HG03196 (cell line): ENCODE measurements around the gene CCND3.

ENCODE experiments used
- ATAC-seq: cut with Tn5 transposase; IDR thresholded peaks from one replicate; pipeline ENCODE4 v1.9.1; 2021; ENCODE audit not compliant: unreplicated experiment

Gene CCND3

DNA sequence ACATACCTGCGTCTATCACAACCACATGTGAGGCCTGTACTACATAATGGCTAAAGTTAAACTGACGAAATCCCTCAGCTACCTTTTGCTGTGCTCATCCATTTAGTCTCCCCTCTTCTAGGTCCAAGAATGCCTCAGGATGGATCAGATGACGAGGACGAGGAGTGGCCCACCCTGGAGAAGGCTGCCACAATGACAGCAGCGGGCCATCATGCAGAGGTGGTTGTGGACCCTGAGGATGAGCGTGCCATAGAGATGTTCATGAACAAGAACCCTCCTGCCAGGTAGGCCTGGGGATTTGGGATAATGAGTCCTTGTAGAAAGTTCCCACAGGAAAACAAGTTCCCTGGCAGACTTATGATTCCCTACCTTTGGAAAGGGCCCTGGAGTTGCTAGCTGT lies 14.4 kb downstream of the CCND3 start:
- no peak for ATAC-seq

- ATAC-seq = no peak
Measured at GRCh38 chr6:41922154-41922553, 19.5 kb downstream of the CCND3 start.

DNA sequence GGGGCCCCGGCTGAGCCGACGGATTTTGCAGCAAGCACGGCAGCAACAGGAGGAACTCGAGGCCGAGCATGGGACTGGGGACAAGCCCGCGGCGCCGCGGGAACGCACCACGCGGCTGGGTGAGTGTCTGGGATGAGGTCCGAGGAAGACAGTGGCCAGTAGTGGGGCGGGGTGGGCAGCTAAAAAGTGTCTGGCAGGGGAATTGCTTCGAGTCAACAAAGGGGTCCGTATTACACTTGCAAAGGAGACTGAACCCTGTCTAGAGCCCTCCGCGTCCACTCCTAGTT lies 20.0 kb downstream of the CCND3 start:
- ATAC-seq = no peak

DNA sequence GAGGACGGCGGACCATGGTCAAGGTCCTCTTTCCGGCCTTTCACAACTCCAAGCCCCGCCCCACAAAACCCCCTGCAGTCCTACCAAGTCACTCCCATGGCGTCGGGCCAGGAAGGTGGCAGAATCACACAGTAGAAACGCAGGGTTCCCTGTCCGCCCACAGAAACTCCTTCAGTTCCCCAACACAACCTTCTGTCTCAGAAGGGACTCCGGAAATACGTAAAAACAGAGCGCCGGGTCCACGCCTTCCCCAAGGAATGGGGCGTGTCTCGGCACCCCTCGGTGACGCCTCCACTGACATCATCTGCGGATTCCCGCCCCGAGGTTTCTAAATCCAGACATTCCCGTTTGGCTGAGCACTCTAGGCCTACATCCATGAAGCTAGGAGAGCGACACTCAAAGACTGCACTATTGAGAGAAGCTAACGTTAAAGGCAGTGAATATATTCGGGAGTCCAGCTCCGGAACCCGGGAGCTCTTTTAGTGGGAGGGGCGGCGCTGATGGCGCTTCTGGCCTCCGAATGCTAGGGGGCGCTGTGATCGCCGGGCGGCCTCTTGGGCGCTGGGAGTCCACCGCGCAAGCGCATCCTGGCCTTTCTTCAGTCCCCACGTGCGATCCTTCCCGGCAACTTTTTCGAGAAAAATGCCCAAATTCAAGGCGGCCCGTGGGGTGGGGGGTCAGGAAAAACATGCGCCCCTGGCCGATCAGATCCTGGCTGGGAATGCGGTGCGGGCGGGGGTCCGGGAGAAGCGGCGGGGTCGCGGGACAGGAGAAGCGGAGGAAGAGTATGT lies 20.5 kb downstream of the CCND3 start, which contains the start of the genes BYSL and MED20:
Gene BYSL (plus strand): TSS at position 579 of the 791 bp plus-strand sequence. CDS start 64 bp downstream, at position 643.
Gene MED20 (minus strand): TSS at position 219 of the 791 bp plus-strand sequence. CDS start 121 bp downstream, at position 98.
- peak; percentile 87 for ATAC-seq

GRCh38 chr6:41917528-41917927 lies 24.1 kb downstream of the CCND3 start:
- ATAC-seq = no peak

DNA sequence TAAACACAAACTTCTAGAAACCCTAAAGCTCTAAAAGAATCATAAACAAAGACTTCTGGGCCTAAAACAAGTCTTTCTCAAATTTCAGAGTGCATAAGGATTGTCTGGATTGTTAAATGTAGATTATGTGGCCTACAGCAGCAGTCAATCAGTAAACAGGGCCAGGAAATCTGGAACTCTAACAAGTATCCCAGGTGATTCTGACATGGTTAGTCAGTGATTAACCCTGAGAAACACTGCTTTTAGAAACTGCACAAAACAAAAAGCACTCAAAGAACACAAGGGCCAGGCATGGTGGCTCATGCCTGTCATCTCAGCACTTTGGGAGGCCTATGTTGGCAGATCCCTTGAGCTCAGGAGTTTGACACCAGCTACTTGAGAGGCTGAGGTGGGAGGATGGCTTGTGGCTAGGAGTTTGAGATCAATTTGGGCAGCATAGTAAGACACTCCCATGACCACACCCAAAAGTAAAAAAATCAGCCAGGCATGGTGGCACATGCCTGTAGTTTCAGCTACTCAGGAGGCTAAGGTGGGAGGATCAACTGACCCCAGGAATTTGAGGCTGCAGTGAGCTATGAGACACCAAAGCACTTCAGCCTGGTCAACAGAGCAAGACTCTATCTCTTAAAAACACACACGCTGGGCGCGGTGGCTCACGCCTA lies 26.6 kb downstream of the CCND3 start:
- no peak for ATAC-seq

DNA sequence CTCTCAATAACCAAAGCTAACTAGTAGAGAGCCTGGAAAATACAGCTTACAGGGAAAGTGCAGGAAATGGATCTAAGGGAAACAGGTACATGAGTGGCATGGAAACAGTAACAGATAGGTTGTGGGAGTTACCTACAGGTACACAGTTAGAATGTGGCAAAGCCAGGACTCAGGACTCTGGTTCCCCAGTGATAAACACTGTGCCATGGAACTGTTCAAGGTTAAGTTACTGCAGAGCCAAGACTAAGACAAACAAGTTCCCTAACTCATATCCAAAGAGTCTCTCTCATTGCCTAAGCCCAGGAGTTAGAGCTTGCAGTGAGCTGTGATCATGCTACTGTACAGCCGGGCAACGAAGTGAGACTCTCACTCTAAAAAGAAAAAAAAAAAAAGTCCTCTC lies 27.3 kb downstream of the CCND3 start:
- no peak for ATAC-seq

- ATAC-seq = no peak
Measured at GRCh38 chr6:41909727-41910126, 31.9 kb downstream of the CCND3 start.

DNA sequence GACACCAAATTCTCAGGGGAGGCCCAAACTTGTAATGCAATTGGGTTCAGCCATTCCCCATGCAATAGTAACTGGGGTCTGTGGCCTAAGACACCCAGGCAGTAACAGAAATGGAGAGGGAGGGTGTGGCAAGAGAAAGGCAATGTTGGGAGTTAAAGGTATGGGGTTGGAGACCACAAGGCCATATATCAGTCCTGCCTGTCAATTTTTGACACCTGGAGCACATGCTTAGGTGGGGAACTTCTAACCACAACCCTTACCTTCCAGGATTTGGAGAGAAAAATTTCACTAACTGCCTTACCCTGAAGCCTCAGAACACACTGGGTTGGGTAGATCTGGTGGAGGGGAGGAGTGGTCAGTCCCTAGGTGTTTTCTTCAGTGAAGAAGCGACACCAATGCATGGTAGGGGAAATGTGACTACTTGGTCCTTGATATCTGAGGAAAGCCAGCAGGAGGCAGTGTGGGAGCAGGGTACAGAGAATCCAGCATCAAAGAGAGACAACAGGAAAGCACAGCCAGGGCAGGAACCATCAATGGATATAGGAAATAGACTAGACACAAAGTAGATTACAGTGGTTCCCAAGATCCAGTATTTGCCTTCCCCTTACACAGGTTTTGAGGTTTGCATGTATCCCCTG lies 39.6 kb downstream of the CCND3 start:
- no peak for ATAC-seq

DNA sequence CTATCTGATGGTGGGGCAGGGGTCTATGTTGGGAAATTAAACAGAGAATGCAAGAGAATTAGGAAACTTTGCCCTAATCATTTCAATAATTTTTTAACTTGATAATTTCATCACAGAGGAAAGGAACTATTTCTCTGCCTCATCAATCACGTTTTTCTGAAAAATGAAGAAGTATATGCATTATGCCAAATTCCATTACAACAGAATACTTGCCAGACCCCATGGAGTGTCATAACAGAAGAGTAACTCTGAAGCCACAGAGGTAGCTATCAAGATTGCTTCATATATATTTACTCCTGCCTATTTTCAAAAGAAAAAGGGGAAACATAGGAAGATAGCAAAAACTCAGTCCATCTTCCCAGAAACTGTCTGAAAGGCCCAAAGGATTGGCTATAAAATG lies 40.7 kb downstream of the CCND3 start:
- ATAC-seq = no peak

DNA sequence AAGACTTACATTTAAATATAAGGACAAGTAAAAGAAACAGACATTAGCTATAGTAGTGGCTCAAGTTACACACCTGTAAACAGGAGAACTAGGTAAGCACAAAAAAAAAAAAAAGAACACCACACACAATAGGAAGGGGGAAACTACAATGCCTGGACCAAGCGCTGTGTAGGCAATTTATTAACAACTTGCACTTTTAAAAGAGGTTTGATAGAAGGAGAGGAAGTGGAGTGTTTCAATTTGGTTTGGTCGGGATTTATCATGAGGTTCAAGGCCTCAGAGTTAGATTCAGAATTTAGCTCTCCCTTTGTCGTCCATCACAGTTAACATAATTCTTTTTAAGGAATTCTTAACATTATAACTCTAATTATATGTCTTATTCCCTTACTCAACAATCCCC lies 45.3 kb downstream of the CCND3 start:
- ATAC-seq = no peak

DNA sequence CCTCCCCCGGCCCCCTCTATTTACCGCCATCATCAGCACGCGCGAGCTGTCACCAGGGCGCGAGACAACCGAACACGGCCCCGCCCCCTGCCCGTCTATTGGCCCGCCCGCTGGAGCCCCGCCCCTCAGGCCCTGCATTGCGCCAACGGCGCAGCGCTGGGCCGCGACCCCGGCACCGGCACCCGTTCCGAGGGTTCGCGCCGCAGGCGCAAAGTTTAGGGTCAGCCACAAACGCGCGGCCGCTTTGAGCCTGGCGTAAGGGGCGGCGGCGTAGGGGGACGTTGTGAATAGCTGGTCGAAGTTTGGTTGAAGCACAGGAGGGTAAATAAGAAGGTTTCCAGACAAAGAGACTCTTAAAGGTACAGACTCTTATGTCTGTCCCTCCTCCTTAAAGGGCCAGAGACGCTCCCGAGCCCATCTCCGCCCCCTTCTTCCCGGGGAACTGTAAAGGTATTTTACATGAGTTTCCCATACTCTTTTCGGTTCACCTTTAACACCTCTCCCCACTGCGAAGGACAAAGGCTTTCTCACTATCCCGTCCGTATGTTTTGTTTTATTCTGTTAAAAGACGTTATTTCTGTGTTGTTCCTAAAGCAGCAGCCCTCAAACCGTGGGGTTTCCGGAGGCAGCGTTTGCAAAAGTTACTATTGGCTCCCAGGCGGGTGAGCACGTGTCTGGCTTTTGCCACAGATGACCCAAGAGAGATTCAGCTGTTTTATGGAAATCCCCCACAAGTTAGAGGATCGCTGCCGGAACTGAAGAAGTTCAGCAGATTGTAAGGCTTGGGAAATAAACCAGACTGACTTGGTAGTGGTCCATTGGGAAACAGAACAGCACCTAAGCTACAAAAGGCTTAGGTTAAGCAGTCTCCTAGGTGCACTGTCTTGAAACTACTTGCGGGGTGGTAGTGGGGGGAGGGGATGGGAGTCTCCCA lies 46.0 kb downstream of the CCND3 start, which contains the start of gene USP49:
Gene USP49 (minus strand): TSS at position 76 of the 934 bp plus-strand sequence. CDS start 88,392 bp downstream, outside the sequence.
- peak; percentile 66 for ATAC-seq

DNA sequence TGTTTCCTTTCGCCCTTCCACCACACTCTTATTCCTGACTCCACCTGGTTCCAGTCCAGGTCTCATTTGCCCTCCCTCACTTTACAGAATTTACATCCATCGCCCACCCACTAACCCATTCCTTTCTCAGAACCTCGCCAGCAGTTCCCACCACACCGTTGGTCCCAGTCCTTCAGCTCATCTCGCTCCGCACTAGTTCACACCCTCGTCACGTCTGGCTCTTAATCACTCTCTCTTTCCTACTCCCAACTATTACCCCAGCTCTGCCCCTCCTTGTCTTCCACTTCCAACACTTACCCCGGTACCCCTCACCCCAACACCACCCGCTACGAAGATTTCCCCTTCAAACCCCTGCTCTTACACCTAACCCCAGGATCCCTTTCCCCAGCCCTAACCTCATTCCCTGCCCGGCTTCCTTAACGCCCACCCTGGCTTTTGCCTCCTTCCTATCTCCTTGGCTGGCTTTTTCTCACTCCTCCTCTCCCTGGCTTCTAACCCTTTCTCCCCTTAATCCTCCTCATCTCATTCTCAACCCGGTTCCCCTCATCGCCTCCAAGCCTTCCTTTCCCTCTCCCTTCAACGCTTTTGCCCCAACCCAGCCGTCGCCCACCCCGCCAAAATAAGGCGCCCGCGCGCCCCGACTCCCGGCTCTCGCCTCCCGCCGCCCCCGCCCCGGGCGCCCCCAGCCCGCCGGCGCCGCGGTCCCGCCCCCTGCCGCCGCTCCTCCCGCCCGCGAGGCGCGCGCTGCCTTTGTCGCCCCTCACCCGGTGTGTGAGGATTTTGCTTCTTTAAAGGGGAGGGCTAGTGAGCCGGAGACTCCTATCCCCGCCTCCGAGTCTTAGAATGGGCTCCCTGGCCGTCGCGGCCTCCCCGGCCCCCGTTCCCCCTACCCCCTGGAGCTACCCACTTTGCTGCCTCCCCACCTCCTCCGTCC lies 47.0 kb downstream of the CCND3 start:
- peak; percentile 32 for ATAC-seq

DNA sequence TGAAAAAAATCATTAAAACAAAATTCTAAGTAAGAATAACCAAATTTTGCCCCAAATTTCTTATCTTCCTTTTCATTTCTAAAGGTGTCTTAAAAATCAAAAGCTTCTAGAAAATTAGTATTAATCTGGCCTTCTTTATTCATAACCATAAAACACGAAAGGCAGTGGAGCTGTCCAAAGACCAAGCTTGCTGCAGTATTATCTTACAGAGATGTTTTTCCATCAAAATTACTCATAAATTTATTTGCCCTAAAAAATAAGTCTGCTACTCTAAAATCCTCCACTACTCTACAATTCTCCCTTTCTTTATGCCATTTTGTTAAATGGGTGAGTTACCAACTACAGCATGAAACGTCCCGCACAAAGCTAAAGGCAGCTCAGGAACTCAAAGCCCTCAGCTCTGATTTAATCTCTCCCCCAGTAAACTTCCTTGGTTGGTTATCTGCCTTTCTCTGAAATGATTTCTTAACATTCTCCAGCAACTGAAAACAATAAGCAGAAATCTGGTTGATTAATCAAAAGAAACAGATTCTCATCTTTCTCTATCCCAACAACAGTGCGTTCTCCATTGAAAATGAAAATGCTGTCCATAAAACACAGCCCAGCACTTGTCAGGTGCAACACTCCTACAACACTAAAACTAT lies 48.6 kb downstream of the CCND3 start:
- ATAC-seq = no peak

DNA sequence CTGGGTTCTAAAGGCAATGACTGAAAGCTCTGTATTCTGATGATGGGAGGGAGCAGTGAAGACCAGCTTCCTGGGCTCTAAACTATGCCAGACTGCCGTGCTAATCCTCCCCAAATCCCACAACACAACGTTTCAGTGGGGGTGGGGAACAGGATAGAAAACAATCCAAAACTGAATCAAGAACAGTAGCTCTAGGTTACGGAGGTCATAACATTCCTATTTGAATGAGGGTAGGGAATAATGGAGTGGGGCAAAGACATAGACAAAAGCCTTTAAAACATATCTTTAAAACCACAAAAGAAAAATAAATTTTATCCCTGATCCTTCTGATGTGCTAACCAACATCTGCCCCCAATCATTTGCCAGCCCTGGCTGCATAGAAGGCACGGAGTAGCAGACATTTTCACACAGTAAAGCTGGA lies 54.3 kb downstream of the CCND3 start:
- ATAC-seq = no peak

- ATAC-seq = no peak
Measured at GRCh38 chr6:41885930-41886329, 55.7 kb downstream of the CCND3 start.

GRCh38 chr6:41884957-41885356 lies 56.7 kb downstream of the CCND3 start:
- ATAC-seq = no peak
